K562 (cell line): Measurements from ENCODE around the gene MPPED1. TPM values are rescaled to one million over a fixed set of nuclear protein-coding genes. Genes with fewer than 3 reads are reported as not detected.

ENCODE experiments used
- ATAC-seq: fragments of 200-7000 bp; cut with Tn5 transposase; 3 replicates; pipeline ENCODE4 v1.9.1; 2020; ENCODE audit warnings: moderate library complexity
- BruUV-seq: library from RNA; stranded (reverse); fragments of 400-500 nt; replicated peaks from 2 replicates; lab custom pipeline; 2021; lab: Mats Ljungman, UMichigan
- CTCF ChIA-PET: fragments of 300-600 bp; formaldehyde crosslinking; extraction: SDS; loops from one replicate; lab custom pipeline; 2021; ENCODE audit warnings: low intra/inter-chr PET ratio; lab: Yijun Ruan, JAX
- POLR2A ChIA-PET: fragments of 300-600, 350-650 bp; sonication (Branson Sonifier 250); formaldehyde crosslinking; extraction: SDS; loops from one replicate; lab custom pipeline; 2021; ENCODE audit warnings: antibody characterized with exemption, inconsistent platforms; lab: Yijun Ruan, JAX
- DNase-seq, 4 experiments: peaks; one replicate each; pipeline versions ENCODE4 v3.0.0 to v3.0.0-alpha.2; 2011 to 2018; ENCODE audit warnings: low spot score in 3 of 4, mixed read lengths in 3 of 4; ENCODE audit errors: extremely low read depth in 1 of 4
- FAIRE-seq: peaks from 2 replicates; lab custom pipeline; 2011; peaks lifted over from hg19 to GRCh38; lab: Jason Lieb, UNC
- H2AFZ ChIP-seq: 2 replicates; pipeline ENCODE4 v1.6.0; 2011; ENCODE audit warnings: low read depth, low read length, control low read depth, inconsistent platforms
- H3K27ac ChIP-seq: fragments of 200-600 bp; 3 replicates; pipeline ENCODE4 v1.8.0; 2011; ENCODE audit warnings: low read depth, mild to moderate bottlenecking, control low read depth, inconsistent platforms, low read length, moderate library complexity, mixed read lengths; ENCODE audit errors: extremely low read depth
- H3K27me3 ChIP-seq, 2 experiments: fragments of 300-600 bp in 1 of 2; 2 replicates in 1 of 2; 3 replicates in 1 of 2; pipeline versions ENCODE4 v1.6.0 to v1.8.0; 2011; ENCODE audit warnings: inconsistent platforms in 2 of 2, low read length in 2 of 2, mild to moderate bottlenecking in 1 of 2, mixed read lengths in 1 of 2, moderate library complexity in 1 of 2; ENCODE audit not compliant: control insufficient read depth in 2 of 2, insufficient read depth in 2 of 2
- H3K36me3 ChIP-seq: fragments of 300-600 bp; 3 replicates; pipeline ENCODE4 v1.8.0; 2011; ENCODE audit warnings: mild to moderate bottlenecking, low read length, inconsistent platforms; ENCODE audit not compliant: control insufficient read depth, insufficient read depth
- H3K4me1 ChIP-seq, 2 experiments: fragments of 200-600 bp in 1 of 2; replicated peaks in 1 of 2; 2 replicates in 1 of 2; 3 replicates in 1 of 2; pipeline versions ENCODE4 v1.5.1 to v1.8.0; 2011; ENCODE audit warnings: inconsistent platforms in 2 of 2, low read length in 2 of 2, mild to moderate bottlenecking in 1 of 2, mixed read lengths in 1 of 2, moderate library complexity in 1 of 2; ENCODE audit not compliant: control insufficient read depth in 2 of 2, insufficient read depth in 2 of 2
- H3K4me2 ChIP-seq: 2 replicates; pipeline ENCODE4 v1.6.1; 2011; ENCODE audit warnings: low read length, control low read depth, inconsistent platforms, mixed read lengths; ENCODE audit not compliant: insufficient read depth
- H3K4me3 ChIP-seq: fragments of 200-600 bp; sonication (generic), shearing (Covaris generic); 2 replicates; pipeline ENCODE4 v1.5.1; 2016; ENCODE audit warnings: control low read depth, inconsistent platforms
- H3K79me2 ChIP-seq: fragments of 200-600 bp; 3 replicates; pipeline ENCODE4 v1.8.0; 2011; ENCODE audit warnings: low read length, inconsistent platforms; ENCODE audit not compliant: control insufficient read depth, insufficient read depth
- H3K9ac ChIP-seq, 2 experiments: 2 replicates each; pipeline versions ENCODE4 v1.6.0 to v1.6.1; 2011; ENCODE audit warnings: low read depth in 2 of 2, low read length in 2 of 2, control low read depth in 1 of 2, inconsistent platforms in 1 of 2, mild to moderate bottlenecking in 1 of 2, mixed read lengths in 1 of 2; ENCODE audit not compliant: insufficient read depth in 1 of 2
- H3K9me1 ChIP-seq: one replicate; pipeline ENCODE4 v1.6.0; 2011; ENCODE audit warnings: inconsistent platforms, mild to moderate bottlenecking, low read length, moderate library complexity; ENCODE audit not compliant: control insufficient read depth, insufficient read depth
- H3K9me3 ChIP-seq: replicated peaks from 2 replicates; pipeline ENCODE4 v1.5.1; 2011; ENCODE audit warnings: low read depth, low read length, inconsistent platforms; ENCODE audit not compliant: control insufficient read depth, insufficient read depth
- H4K20me1 ChIP-seq: replicated peaks from 2 replicates; pipeline ENCODE4 v1.6.1; 2011; ENCODE audit warnings: low read length, inconsistent platforms, mixed read lengths; ENCODE audit not compliant: control insufficient read depth, insufficient read depth
- PHB ChIP-seq: fragments of 250-450 bp; sonication (Bioruptor Pico); IDR thresholded peaks from 2 replicates; pipeline ENCODE4 v1.5.0; 2021
- ZFP36 ChIP-seq: fragments of 150-350 bp; IDR thresholded peaks from 2 replicates; pipeline ENCODE4 v1.6.1; 2018; ENCODE audit warnings: low read length, low read depth; ENCODE audit not compliant: partially characterized antibody
- ZNF253 ChIP-seq: fragments of 250-450 bp; sonication (Bioruptor Pico); conservative IDR thresholded peaks from 2 replicates; pipeline ENCODE4 v1.6.1; 2021; ENCODE audit warnings: mild to moderate bottlenecking
- ZNF445 ChIP-seq: fragments of 250-450 bp; sonication (Bioruptor Pico); IDR thresholded peaks from 2 replicates; pipeline ENCODE4 v1.4.0; 2020; ENCODE audit warnings: low read depth, mild to moderate bottlenecking, moderate library complexity
- WGBS: fragments of 100-300 bp; shearing (Covaris generic); methylation state at CpG from one replicate; pipeline ENCODE4 v1.1.6; 2016; ENCODE audit warnings: low coverage, mixed read lengths; ENCODE audit not compliant: insufficient coverage; ENCODE audit errors: missing lambda C conversion rate; 5-methylcytosine and 5-hydroxymethylcytosine counted together
- in situ Hi-C: fragments of 300-500 bp; cut with MboI; formaldehyde crosslinking; loops from 4 replicates; pipeline ENCODE4 v1.15.0; 2018; ENCODE audit warnings: inconsistent platforms, mixed read lengths
- intact Hi-C: fragments of 100-400 bp; cut with micrococcal nuclease; formaldehyde crosslinking; loops from 2 replicates; pipeline ENCODE4 v1.14.2; 2022
- polyA plus RNA-seq, 8 experiments: library from polyadenylated mRNA; depleted of rRNA in 4 of 8; stranded (reverse) in 5 of 8; unstranded in 3 of 8; fragments of >200 nt; fragmentation: Nextera tagmentation in 2 of 8; fragmentation: Illumina TruSeq in 1 of 8; extraction: Ambion mirVana in 2 of 8; extraction: Trizol in 1 of 8; gene quantifications; 2 replicates each; pipeline versions ENCODE4 v1.2.1 to v1.2.3, GENCODE V29; 2011 to 2014; ENCODE audit warnings: inconsistent platforms in 1 of 8, missing spikeins in 1 of 8
- total RNA-seq, 7 experiments: library from RNA; depleted of rRNA in 6 of 7; stranded (reverse); fragments of >200 nt in 6 of 7; fragmentation: Illumina TruSeq in 2 of 7; extraction: Trizol in 2 of 7; gene quantifications; 2 replicates each; pipeline versions ENCODE4 v1.2.1 to v1.2.3, GENCODE V29; 2011 to 2021; ENCODE audit warnings: low replicate concordance in 1 of 7
- TF ChIP-seq, protein P1 (sequence below): fragments of 450-650 bp; formaldehyde crosslinking; IDR thresholded peaks from 2 replicates; pipeline ENCODE4 v1.4.0; 2020; ENCODE audit warnings: mild to moderate bottlenecking, mixed read lengths
- TF ChIP-seq, protein P2 (sequence below): fragments of 250-450 bp; sonication (Bioruptor Pico); IDR thresholded peaks from 2 replicates; pipeline ENCODE4 v1.4.0; 2020

The MPPED1 gene
- total and polyA plus RNA-seq, 9 of the 15 experiments (the other 6 are each of a cell fraction or from before 2014, with no cell fraction given), result not detected

DNA sequence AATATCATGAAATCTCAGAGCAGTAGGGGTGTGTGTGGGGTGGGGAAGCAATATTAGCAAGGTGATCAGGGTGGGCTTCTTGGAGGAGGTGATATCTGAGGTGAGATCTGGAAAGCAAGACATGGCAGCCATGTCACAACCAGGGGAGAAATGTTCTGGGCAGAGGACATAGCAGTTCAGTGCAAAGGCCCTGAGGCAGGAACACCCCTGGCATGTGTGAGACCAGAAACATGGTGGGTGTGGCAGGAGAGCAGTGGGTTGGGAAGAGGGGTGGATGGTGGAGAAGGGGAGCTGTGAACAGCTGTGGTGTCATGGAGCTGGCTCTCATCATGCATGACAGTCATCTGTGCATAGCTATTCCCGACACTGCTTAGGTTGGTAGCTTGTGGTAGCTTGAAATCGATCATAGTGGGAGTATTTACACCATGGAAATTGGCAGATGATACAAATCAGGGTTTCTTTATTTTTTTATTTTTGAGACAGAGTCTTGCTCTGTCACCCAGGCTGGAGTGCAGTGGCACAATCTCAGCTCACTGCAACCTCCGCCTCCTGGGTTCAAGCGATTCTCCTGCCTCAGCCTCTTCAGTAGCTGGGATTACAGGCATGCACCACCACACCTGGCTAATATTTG is 17.9 kb upstream of the MPPED1 start:
- FAIRE-seq, result no peak
- Histone ChIP-seq H4K20me1 (no peaks in the 10 kb centered on the region), H3K4me3 (no peak overlapping the region), H2AFZ (no peak overlapping the region), H3K9me3 (no peaks in the 10 kb centered on the region), H3K36me3 (no peaks in the 10 kb centered on the region), H3K27me3 (peaks cover 0 to 4% of the 10 kb centered on the region in 2 experiments; a peak in 2 of 5 replicates), H3K79me2 (no peaks in the 10 kb centered on the region), H3K9ac (no peak overlapping the region), H3K27ac (no peak overlapping the region), H3K4me1 (no peaks in the 10 kb centered on the region; a peak in 1 of 5 replicates), H3K9me1 (no peaks in the 10 kb centered on the region), H3K4me2 (no peak overlapping the region)
- no peak for DNase-seq
- ChIA-PET CTCF (no interaction called here), POLR2A (interaction anchor here (0.6 kb wide), 1 partner anchor 197 kb away, joined by 3 read pairs; no protein-coding TSS in a partner anchor)
- ATAC-seq, result no peak
- TF ChIP-seq ZNF253 (CRISPR knock-in tag) (no peak), ZNF445 (no peak), PHB (CRISPR knock-in tag) (no peak), ZFP36 (peak; percentile 58)
- TF ChIP-seq, protein P1, sequence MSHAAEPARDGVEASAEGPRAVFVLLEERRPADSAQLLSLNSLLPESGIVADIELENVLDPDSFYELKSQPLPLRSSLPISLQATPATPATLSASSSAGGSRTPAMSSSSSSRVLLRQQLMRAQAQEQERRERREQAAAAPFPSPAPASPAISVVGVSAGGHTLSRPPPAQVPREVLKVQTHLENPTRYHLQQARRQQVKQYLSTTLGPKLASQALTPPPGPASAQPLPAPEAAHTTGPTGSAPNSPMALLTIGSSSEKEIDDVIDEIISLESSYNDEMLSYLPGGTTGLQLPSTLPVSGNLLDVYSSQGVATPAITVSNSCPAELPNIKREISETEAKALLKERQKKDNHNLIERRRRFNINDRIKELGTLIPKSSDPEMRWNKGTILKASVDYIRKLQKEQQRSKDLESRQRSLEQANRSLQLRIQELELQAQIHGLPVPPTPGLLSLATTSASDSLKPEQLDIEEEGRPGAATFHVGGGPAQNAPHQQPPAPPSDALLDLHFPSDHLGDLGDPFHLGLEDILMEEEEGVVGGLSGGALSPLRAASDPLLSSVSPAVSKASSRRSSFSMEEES (CRISPR knock-in tag), result no peak
- TF ChIP-seq, protein P2, sequence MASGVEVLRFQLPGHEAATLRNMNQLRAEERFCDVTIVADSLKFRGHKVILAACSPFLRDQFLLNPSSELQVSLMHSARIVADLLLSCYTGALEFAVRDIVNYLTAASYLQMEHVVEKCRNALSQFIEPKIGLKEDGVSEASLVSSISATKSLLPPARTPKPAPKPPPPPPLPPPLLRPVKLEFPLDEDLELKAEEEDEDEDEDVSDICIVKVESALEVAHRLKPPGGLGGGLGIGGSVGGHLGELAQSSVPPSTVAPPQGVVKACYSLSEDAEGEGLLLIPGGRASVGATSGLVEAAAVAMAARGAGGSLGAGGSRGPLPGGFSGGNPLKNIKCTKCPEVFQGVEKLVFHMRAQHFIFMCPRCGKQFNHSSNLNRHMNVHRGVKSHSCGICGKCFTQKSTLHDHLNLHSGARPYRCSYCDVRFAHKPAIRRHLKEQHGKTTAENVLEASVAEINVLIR (CRISPR knock-in tag), result no peak
- no TSS peak for BruUV-seq
- WGBS, result 0% methylated on average over 2 of the region's 4 CpGs
- in situ Hi-C loops (loop anchor here (10.0 kb wide), 1 partner anchor 1231 kb away; no protein-coding TSS in a partner anchor), intact Hi-C loops (no loop called here)
